Body of pancreas (tissue), 4 donors: ENCODE data around the gene CALCOCO1.

Source experiments
- CTCF ChIP-seq, 7 experiments: fragments of 450-650 bp in 4 of 7; fragments of 200-600 bp in 3 of 7; sonication (generic) in 3 of 7; IDR thresholded peaks; one replicate each; pipeline ENCODE4 v1.5.1; 2016 to 2019; ENCODE audit warnings: antibody characterized with exemption in 7 of 7
- POLR2A ChIP-seq, 3 donors: fragments of 450-650 bp; IDR thresholded peaks; one replicate each; pipeline ENCODE4 v1.6.1; 2016; ENCODE audit warnings: antibody characterized with exemption in 3 of 3, mild to moderate bottlenecking in 2 of 3

- TF ChIP-seq POLR2A (IDR thresholded peaks at IDR 0.05) = no peak
- TF ChIP-seq CTCF (IDR thresholded peaks at IDR 0.05) = no peak
Measured at GRCh38 chr12:53694756-53695151, 32.5 kb downstream of the CALCOCO1 start.
